HG03558 (cell line): ENCODE data around the gene SMIM20.
"Not testable (repeated sequence)": the region's sequence is repeated elsewhere in the genome, so short reads cannot be mapped to it uniquely, and the experiment has no call there.

Experiments used
- ATAC-seq: cut with Tn5 transposase; IDR thresholded peaks from one replicate; pipeline ENCODE4 v1.9.1; 2021; ENCODE audit warnings: moderate number of reproducible peaks; ENCODE audit not compliant: unreplicated experiment; ENCODE audit errors: extremely low read depth

The SMIM20 gene

GRCh38 chr4:25889589-25890503, 24.2 kb upstream of the SMIM20 start:
- no peak for ATAC-seq

DNA sequence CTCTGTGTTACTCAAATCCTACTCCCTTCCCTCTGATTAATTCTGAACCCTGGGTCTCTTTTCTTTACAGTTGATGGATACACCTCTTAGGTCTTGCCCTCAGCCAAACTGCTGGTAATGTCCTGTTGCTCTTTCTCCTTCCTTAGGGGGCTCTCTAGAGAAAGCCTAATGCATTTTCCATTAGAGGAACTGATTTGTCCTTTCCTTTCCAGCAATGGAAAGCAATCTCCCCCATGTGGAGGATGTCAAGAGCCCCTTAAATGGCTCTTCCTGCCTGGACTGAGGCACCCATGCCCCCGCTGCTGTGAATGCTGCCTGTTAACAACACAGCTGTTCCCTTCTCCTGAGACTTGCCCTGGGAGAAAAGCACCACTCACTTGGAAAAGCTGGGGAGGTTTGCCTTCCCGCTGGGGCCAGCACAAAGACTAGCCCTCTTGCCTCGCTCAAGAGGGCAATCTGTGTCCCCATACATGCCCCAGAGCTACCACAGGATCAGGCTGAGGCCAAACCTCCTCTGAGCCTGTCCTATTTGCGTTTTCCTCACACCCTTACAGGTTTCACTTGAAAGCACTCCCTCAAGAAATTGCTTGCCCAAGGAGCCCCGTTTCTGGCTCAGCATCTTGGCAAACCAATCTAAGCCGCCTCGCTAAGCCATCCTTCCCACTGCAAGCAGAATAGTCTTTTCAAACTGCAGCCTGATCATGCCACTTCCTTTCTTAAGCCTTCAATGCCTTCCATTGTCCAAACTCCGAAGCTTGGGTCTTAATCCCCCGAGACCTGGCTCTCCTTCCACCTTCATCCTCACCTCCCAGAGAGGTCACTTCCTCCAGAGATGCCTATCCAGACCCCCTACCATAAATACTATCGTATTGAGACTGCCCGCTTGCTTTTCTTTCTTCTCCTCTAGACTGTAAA, 23.2 kb upstream of the SMIM20 start:
- no peak for ATAC-seq

DNA sequence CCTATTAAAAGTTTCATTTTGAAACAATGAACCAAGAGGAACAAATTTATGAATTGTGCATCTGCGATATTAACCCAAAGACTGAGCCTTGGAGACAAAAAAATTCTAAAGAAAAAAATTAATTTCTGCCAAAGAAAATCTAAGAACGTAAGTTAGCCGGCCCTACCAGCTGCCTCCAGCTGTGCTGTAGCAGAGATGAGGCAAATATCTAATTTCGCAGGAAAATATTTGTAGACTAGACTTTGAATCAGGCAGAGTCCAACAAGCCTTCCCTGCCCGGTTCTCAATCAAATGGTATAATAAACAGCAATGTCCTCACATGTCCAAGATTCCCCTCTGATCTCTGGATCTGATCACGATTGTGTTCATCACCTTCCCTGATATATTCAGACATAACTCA, 21.2 kb upstream of the SMIM20 start:
- ATAC-seq = no peak

DNA sequence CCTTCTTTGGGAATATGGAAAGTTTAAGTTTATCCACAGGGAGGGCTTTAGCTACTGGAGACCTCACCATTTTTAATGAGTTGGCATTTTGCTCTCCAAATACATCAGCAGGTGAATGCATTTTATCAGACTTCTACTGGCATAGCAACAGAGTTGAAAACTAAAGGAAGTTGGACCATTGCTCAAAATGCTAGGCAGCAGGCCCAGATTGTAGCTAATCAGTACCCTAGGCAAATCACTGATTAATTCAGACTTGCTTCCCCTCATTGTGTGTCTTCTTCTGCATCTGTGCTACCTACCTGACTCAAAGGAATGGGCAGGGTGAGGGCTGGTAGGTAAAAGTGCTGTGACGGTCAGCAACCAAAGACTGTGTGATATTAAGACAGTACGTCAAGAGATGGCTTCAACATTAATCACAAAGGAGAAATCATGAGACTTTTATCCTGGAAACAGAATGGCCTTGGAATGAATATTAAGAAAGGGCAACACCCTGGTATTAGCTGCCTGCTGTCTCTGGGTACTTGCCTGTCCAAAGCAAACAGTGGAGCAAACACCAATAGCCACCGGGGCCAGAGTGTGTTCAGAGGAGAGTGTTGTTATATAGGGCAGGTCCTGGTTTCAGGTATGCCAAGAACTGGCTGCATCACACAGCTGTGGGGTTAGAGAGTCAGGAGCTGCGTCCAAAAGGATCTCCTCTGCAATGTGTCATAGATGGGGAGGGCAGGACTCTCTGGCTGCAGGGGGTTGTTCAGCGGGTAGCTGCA, 17.1 kb upstream of the SMIM20 start:
- ATAC-seq = no peak

- ATAC-seq = no peak
These were observed 13.7 kb upstream of the SMIM20 start for GRCh38 chr4:25900310-25900709.

DNA sequence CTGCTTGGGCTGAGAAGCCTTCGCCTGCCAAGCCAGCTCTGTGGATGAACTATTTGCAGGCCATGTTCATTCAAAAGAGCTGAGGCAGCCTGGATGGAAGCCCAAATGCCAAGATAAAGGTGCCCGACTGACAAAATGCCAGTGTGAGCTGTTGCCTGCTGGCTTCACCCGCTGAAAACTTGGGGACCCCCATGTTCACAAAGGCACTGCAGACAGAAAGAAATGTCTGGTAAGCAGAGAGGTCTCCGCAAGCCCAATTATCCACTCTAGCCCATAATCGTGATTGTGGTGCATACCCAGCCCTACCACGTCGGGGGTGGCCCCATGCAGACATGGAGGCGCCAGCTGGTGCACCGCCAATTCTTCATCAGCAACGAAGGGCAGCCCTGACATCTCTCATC, 13.0 kb upstream of the SMIM20 start:
- no peak for ATAC-seq

DNA sequence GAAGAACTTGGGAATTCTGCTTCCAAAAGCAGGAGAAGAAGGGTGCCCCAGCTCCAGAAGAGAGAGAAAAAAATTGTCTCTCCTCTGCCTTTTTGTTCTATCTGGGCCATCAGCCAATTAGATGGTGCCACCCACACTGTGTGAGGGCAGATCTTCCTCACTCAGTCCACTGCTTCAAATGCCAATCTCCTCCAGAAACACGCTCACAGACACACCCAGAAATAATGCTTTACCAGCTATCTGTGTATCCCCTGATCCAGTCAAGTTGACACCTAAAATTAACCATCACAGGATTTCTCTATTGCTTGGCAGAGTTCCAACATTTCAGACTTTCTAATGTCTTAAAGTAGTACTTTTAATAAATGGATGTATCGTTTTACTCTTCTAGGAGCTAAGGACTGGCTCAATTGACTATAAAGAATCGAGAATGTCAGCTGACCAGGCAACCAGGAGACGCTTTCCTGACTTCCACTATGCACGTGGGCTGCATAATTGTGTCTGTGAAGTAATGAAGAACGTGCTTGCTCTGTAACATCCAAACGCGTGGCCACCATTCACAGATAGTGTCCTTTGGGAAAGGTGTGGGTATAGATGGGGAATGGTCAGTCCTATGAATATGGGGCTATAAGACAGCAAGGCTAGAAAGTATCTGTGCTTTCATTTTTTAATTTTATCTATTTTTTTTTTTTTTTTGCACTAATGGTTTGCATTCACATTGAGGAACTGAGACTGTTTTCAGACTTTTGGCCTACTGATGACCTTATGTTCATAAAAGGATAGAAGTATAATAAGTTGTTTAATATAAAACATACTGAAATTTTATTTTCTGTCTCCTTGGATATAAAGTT, 9.9 kb upstream of the SMIM20 start:
- ATAC-seq = no peak

DNA sequence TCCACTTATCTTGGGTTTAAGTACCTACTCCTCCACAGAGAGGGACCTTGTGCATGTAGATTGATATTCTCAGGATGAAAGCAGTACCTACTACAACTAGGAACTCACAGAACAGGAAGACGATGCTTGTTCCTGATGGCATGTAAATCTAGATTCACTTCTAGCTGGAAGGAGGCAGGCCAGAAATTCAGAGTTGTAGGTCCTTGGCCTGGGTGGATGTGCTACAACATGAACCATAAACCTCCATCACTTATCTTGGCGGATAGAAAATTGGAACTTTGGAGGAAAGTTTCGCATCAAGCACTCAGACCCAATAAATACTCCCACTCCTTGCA, 9.3 kb upstream of the SMIM20 start:
- no peak for ATAC-seq

DNA sequence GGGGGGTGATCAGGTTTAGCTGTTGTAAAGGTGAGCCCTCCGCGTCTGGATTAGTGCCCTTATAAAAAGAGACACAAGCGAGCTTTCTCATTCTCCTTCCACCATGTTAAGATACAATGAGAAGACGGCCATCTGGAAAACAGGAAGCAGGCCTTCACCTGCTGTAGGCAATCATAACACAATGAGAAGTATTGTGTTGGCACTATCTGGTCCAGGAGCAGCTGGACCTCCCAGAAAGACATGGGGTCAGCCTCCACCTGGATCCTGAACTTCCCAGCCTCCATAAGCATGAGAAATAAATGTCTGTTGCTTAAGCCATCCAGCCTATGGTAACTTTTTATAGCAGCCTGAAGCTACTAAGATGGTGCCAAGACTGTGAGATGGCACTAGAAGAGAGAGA, 8.6 kb upstream of the SMIM20 start:
- no peak for ATAC-seq

- not testable (repeated sequence) for ATAC-seq
These were observed 7.9 kb upstream of the SMIM20 start for GRCh38 chr4:25906113-25906512.

- no peak for ATAC-seq
These were observed 5.5 kb upstream of the SMIM20 start for GRCh38 chr4:25908491-25908901.

DNA sequence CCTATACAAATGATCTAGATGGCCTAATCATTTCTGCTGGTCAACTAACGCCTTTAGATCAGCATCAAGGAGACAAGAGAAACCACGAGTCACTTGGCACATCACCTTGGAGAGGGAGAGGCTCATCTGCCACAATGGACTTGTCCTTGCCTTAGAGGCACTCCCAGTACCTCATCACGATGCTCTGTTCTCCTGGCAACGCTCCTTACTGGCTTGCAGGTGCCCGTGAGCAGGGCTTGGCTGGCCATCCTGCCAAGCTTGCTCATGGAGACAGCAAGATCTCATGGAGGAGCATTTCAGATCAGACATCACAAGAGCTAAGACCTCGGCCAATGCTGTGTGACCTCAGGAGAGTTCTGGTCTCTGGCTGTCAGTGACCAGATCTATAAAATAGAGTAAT, 2.7 kb upstream of the SMIM20 start:
- no peak for ATAC-seq

DNA sequence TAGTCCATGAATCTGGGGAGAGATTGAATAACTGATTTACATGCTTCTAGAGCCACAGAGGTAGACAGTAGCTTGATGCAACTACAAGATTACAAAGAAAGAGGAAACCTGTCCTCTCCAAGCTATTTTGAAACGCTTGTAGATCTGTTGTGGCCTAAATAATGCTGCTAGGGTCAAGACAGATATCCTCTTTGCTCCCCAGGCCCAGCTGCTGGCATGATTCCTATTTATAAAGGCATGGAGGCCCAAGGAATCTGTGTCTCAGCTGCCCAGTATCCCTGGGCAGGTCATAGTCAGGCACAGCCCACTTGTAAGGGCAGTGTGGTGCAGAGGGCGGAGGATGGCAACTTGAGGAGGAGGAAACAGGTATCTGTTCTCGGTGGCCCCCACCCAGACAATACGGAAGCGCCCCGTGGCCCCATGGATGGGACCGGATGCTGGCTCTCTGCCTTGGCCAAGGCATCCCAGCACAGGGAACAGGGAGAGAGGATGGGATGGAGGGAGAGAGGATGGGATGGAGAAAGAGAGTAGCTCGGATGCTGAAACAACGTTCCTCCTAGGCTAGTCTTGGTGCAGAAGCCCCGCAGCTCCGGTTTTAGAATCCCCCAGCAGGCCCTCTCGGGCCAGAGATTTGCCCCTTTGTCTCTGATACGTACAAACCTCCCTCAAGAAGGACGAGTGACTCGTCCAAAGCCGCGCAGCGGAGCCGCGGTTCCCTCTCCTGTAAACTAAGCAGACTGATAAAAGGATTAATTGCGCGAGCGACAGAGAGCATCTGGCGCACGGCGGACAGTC, 767 bp upstream of the SMIM20 start:
- no peak for ATAC-seq

- no peak for ATAC-seq
These were observed 791 bp downstream of the SMIM20 start for GRCh38 chr4:25914670-25915352.

GRCh38 chr4:25915353-25915705, 1.3 kb downstream of the SMIM20 start:
- no peak for ATAC-seq

DNA sequence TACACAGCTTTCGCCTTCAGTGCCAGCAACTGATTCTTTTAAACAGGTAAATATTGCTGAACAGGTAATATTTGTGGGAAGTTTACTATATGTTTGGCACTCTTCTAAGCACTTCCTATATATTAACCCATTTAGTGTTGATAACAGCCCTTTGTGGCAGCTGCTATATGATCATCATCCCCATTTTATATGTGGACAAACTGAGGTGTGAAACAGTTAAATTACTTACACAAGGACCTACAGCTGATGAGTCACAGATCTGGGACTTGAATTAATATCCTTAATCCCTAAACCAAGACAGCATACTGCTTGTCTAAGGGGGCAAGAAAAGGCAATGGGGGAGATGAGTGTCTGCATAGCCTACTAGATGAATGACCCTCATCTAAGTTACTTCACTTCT, 2.9 kb downstream of the SMIM20 start:
- no peak for ATAC-seq

- no peak for ATAC-seq
These were observed 5.7 kb downstream of the SMIM20 start for GRCh38 chr4:25919676-25920075.

DNA sequence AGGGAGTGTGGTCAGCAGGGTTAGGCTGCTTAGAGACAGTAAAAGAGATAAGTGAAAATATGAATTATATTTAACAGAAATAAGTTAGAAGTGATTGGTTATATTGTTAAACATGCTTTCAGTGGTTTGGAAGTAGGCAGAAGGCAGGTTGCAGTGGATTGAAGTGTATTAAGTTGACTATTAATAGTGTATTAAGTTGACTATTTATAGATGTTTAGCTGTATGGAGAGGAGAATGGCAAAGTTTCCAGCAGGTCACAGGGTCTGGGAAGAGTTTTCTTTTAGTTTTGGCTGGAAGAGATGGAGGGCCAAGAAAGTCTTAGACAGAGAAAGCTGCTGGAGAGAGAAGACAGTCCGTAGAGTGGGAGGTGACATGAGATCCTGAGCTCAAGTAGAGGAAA, 7.9 kb downstream of the SMIM20 start:
- no peak for ATAC-seq
